HepG2 (cell line): ENCODE data around the gene CADM1. TPM values are rescaled to one million over a fixed set of nuclear protein-coding genes. Genes with fewer than 3 reads are reported as not detected.

ENCODE experiments used
- ATAC-seq: fragments of 200-7000 bp; cut with Tn5 transposase; 3 replicates; pipeline ENCODE4 v1.9.1; 2020; ENCODE audit warnings: mild to moderate bottlenecking, moderate library complexity
- BruUV-seq: library from RNA; stranded (reverse); fragments of 400-500 nt; replicated peaks from 2 replicates; lab custom pipeline; 2021; lab: Mats Ljungman, UMichigan
- CTCF ChIA-PET: fragments of 300-600 bp; formaldehyde crosslinking; extraction: SDS; loops from one replicate; lab custom pipeline; 2021; ENCODE audit warnings: low total read pairs, inconsistent platforms, low intra/inter-chr PET ratio; lab: Yijun Ruan, JAX
- POLR2A ChIA-PET: fragments of 350-600 bp; sonication (Branson Sonifier 250); formaldehyde crosslinking; loops from one replicate; lab custom pipeline; 2020; ENCODE audit warnings: antibody characterized with exemption, inconsistent platforms; lab: Yijun Ruan, JAX
- DNase-seq: peaks from one replicate; pipeline ENCODE4 v3.0.0-alpha.2; 2015; ENCODE audit warnings: low spot score
- FAIRE-seq: peaks from 3 replicates; lab custom pipeline; 2011; peaks lifted over from hg19 to GRCh38; lab: Jason Lieb, UNC
- H2AFZ ChIP-seq: one replicate; pipeline ENCODE4 v1.6.1; 2011; ENCODE audit warnings: low read length, inconsistent platforms
- H3K27ac ChIP-seq: fragments of 300-600 bp; 3 replicates; pipeline ENCODE4 v1.8.0; 2011; ENCODE audit warnings: mixed run types, mild to moderate bottlenecking, mixed read lengths, low read length, inconsistent platforms; ENCODE audit not compliant: insufficient read depth; ENCODE audit errors: extremely low read length
- H3K27me3 ChIP-seq, 2 experiments: fragments of 200-600 bp in 1 of 2; 2 replicates in 1 of 2; 3 replicates in 1 of 2; pipeline versions ENCODE4 v1.6.0 to v1.8.0; 2011; ENCODE audit warnings: low read length in 2 of 2, mild to moderate bottlenecking in 2 of 2, moderate library complexity in 2 of 2, inconsistent platforms in 1 of 2; ENCODE audit not compliant: insufficient read depth in 2 of 2, control insufficient read depth in 1 of 2
- H3K36me3 ChIP-seq, 2 experiments: fragments of 200-600 bp in 1 of 2; replicated peaks in 1 of 2; 2 replicates in 1 of 2; 3 replicates in 1 of 2; pipeline versions ENCODE4 v1.5.1 to v1.8.0; 2011; ENCODE audit warnings: low read length in 2 of 2, inconsistent platforms in 1 of 2; ENCODE audit not compliant: insufficient read depth in 2 of 2, control insufficient read depth in 1 of 2
- H3K4me1 ChIP-seq: 2 replicates; pipeline ENCODE4 v1.5.1; 2012; ENCODE audit warnings: low read length, inconsistent platforms; ENCODE audit not compliant: insufficient read depth
- H3K4me2 ChIP-seq: 2 replicates; pipeline ENCODE4 v1.6.0; 2011; ENCODE audit warnings: low read depth, low read length, inconsistent platforms
- H3K4me3 ChIP-seq, 3 experiments: fragments of 200-600 bp in 1 of 3; sonication (generic), shearing (Covaris generic) in 1 of 3; replicated peaks in 1 of 3; 2 replicates each; pipeline ENCODE4 v1.5.1; 2011 to 2016; ENCODE audit warnings: low read length in 3 of 3, inconsistent platforms in 2 of 3, low read depth in 2 of 3, mild to moderate bottlenecking in 2 of 3, control low read depth in 1 of 3, mixed read lengths in 1 of 3; ENCODE audit not compliant: insufficient read depth in 1 of 3
- H3K79me2 ChIP-seq: one replicate; pipeline ENCODE4 v1.6.1; 2011; ENCODE audit warnings: low read length, inconsistent platforms; ENCODE audit not compliant: insufficient read depth
- H3K9ac ChIP-seq: 2 replicates; pipeline ENCODE4 v1.6.0; 2011; ENCODE audit warnings: mild to moderate bottlenecking, low read depth, low read length, inconsistent platforms; ENCODE audit not compliant: insufficient read depth
- H3K9me3 ChIP-seq: 2 replicates; pipeline ENCODE4 v1.5.1; 2012; ENCODE audit warnings: mild to moderate bottlenecking, low read length
- H4K20me1 ChIP-seq: 2 replicates; pipeline ENCODE4 v1.6.0; 2011; ENCODE audit warnings: inconsistent platforms, mild to moderate bottlenecking, low read length, moderate library complexity; ENCODE audit not compliant: insufficient read depth
- DZIP1 ChIP-seq: sonication (generic); formaldehyde crosslinking; IDR thresholded peaks from 2 replicates; pipeline ENCODE4 v1.5.0; 2020; ENCODE audit warnings: mild to moderate bottlenecking, missing genetic modification reagents
- GZF1 ChIP-seq: sonication (generic); formaldehyde crosslinking; IDR thresholded peaks from 2 replicates; pipeline ENCODE4 v1.5.1; 2020; ENCODE audit warnings: mild to moderate bottlenecking, missing genetic modification reagents
- KDM2A ChIP-seq: sonication (generic); formaldehyde crosslinking; IDR thresholded peaks from 2 replicates; pipeline ENCODE4 v1.4.0; 2020; ENCODE audit warnings: low read depth, missing genetic modification reagents, borderline replicate concordance
- KLF16 ChIP-seq, 2 experiments: sonication (generic) in 1 of 2; formaldehyde crosslinking in 1 of 2; IDR thresholded peaks; 2 replicates each; pipeline versions ENCODE4 v1.6.1 to v1.8.0; 2016 to 2023; ENCODE audit warnings: missing genetic modification reagents in 2 of 2, missing compliant biosample characterization in 1 of 2
- MEF2D ChIP-seq: sonication (generic); formaldehyde crosslinking; IDR thresholded peaks from 2 replicates; pipeline ENCODE4 v1.5.1; 2020; ENCODE audit warnings: mild to moderate bottlenecking, missing genetic modification reagents
- POLR2A ChIP-seq, 2 experiments: IDR thresholded peaks; 2 replicates each; pipeline ENCODE4 v1.6.1; 2011; ENCODE audit warnings: low read depth in 2 of 2, low read length in 2 of 2, mild to moderate bottlenecking in 1 of 2, moderate library complexity in 1 of 2; ENCODE audit not compliant: insufficient read depth in 1 of 2
- RBAK ChIP-seq: sonication (generic); formaldehyde crosslinking; IDR thresholded peaks from 2 replicates; pipeline ENCODE4 v1.5.1; 2020; ENCODE audit warnings: mild to moderate bottlenecking, missing genetic modification reagents
- RELA ChIP-seq: sonication (generic); formaldehyde crosslinking; IDR thresholded peaks from 2 replicates; pipeline ENCODE4 v1.4.0; 2020; ENCODE audit warnings: missing genetic modification reagents
- RXRB ChIP-seq: IDR thresholded peaks from 2 replicates; pipeline ENCODE4 v1.6.1; 2016; ENCODE audit warnings: borderline replicate concordance, missing genetic modification reagents, missing compliant biosample characterization
- TRIM24 ChIP-seq: sonication (generic); formaldehyde crosslinking; IDR thresholded peaks from 2 replicates; pipeline ENCODE4 v1.8.0; 2022; ENCODE audit warnings: mild to moderate bottlenecking, missing genetic modification reagents
- USF2 ChIP-seq, 2 experiments: sonication (generic) in 1 of 2; formaldehyde crosslinking in 1 of 2; IDR thresholded peaks; 2 replicates each; pipeline versions ENCODE4 v1.5.1 to v1.6.1; 2011 to 2020; ENCODE audit warnings: borderline replicate concordance in 1 of 2, low read depth in 1 of 2, low read length in 1 of 2, mild to moderate bottlenecking in 1 of 2, missing genetic modification reagents in 1 of 2, moderate library complexity in 1 of 2
- ZNF143 ChIP-seq: sonication (generic); formaldehyde crosslinking; IDR thresholded peaks from 2 replicates; pipeline ENCODE4 v1.4.0; 2020; ENCODE audit warnings: missing genetic modification reagents
- ZNF331 ChIP-seq: sonication (generic); formaldehyde crosslinking; IDR thresholded peaks from 2 replicates; pipeline ENCODE4 v1.4.0; 2020; ENCODE audit warnings: missing genetic modification reagents
- ZNF605 ChIP-seq: sonication (generic); formaldehyde crosslinking; IDR thresholded peaks from 2 replicates; pipeline ENCODE4 v1.8.0; 2022; ENCODE audit warnings: mild to moderate bottlenecking, missing genetic modification reagents
- ZNF724P ChIP-seq: sonication (generic); formaldehyde crosslinking; IDR thresholded peaks from 2 replicates; pipeline ENCODE4 v1.8.0; 2022; ENCODE audit warnings: missing genetic modification reagents, borderline replicate concordance
- ZNF790 ChIP-seq: sonication (generic); formaldehyde crosslinking; IDR thresholded peaks from 2 replicates; pipeline ENCODE4 v1.8.0; 2022; ENCODE audit warnings: missing genetic modification reagents, mild to moderate bottlenecking, borderline replicate concordance
- WGBS: methylation state at CpG from one replicate; pipeline ENCODE4 v1.1.6; 2017; ENCODE audit warnings: low lambda C conversion rate; 5-methylcytosine and 5-hydroxymethylcytosine counted together
- in situ Hi-C: cut with HindIII; loops from 2 replicates; pipeline ENCODE4 v1.10.0; 2017; ENCODE audit warnings: low pct_unique_long_range_greater_than_20kb; ENCODE audit not compliant: extremely low pct_ligation_motif_present
- intact Hi-C: fragments of 100-400 bp; cut with micrococcal nuclease; formaldehyde crosslinking; loops from one replicate; pipeline ENCODE4 v1.10.0; 2022; ENCODE audit not compliant: unreplicated experiment
- polyA plus RNA-seq, 8 experiments: library from polyadenylated mRNA; depleted of rRNA in 3 of 8; stranded (reverse) in 7 of 8; unstranded in 1 of 8; fragments of >200 nt; fragmentation: Illumina TruSeq in 4 of 8; extraction: Trizol in 4 of 8; gene quantifications; 2 replicates each; pipeline versions ENCODE4 v1.2.1 to v1.2.3, GENCODE V29; 2011 to 2016; ENCODE audit warnings: low read depth in 4 of 8, missing spikeins in 1 of 8, mixed read lengths in 1 of 8; ENCODE audit not compliant: insufficient read depth in 1 of 8
- total RNA-seq, 5 experiments: library from RNA; depleted of rRNA; stranded (reverse); fragments of >200 nt; fragmentation: Illumina TruSeq; extraction: Trizol; gene quantifications; 2 replicates each; pipeline ENCODE4 v1.2.3, GENCODE V29; 2016; ENCODE audit warnings: low read depth in 1 of 5
- TF ChIP-seq, protein P1 (sequence below): fragments of 450-650 bp; IDR thresholded peaks from 2 replicates; pipeline ENCODE4 v1.6.1; 2016

The CADM1 gene
- total and polyA plus RNA-seq, 2 of the 13 experiments (the other 11 are each of a cell fraction or from before 2014, with no cell fraction given), result 71.3 to 122 TPM

DNA sequence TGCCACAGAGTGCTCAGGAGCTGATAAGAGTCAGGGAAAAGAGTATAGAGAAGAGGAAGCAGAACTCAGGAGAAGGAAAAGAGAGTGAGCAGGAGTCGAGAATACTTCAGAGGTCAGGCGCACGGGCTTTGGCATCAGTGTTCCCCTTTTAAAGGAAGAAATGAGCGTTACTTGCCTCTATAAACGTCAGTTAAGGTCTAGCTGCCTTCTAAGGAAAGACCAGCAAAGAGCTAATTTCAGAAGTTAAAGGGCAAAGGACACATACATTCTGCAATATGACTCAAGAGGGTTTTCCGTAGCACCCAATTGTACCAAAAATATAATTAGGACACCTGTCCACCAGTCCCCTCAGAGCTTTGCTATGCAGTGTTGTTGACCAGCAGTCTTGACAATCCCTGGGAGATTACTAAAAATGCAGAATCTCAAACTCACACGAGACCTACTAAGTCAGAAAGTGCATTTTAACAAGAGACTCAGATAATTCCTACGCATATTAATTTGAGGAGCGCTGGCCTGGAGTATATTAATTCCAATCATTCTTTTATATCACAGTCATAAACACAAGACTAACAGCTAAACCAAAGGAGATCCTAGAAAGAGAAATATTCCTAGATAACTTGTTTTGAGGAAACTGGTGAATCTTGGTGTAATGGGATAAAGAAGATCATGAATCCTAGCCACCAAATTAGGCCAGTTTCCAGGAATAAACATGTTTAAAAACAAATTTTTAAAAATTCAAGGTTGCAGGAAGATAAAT is 249.0 kb downstream of the CADM1 start:
- TF ChIP-seq ZNF790 (CRISPR knock-in tag) (no peak), GZF1 (CRISPR knock-in tag) (no peak), RBAK (no peak), ZNF724P (CRISPR knock-in tag) (no peak), ZNF605 (CRISPR knock-in tag) (no peak), KLF16 (CRISPR knock-in tag; IDR thresholded peaks at IDR 0.05) (no peak), RELA (CRISPR knock-in tag) (no peak), KDM2A (CRISPR knock-in tag) (no peak), USF2 (IDR thresholded peaks at IDR 0.05; ENCODE audit: low read depth, low read length) (no peak), USF2 (CRISPR knock-in tag; IDR thresholded peaks at IDR 0.05; ENCODE audit: borderline replicate concordance) (no peak), POLR2A (IDR thresholded peaks at IDR 0.05; ENCODE audit: insufficient read depth in 1 of 2, low read depth in 2 of 2, low read length in 2 of 2) (no peak), DZIP1 (CRISPR knock-in tag) (no peak), ZNF143 (CRISPR knock-in tag) (no peak), ZNF331 (CRISPR knock-in tag) (no peak), RXRB (no peak), MEF2D (CRISPR knock-in tag) (no peak), TRIM24 (CRISPR knock-in tag) (no peak)
- TF ChIP-seq, protein P1, sequence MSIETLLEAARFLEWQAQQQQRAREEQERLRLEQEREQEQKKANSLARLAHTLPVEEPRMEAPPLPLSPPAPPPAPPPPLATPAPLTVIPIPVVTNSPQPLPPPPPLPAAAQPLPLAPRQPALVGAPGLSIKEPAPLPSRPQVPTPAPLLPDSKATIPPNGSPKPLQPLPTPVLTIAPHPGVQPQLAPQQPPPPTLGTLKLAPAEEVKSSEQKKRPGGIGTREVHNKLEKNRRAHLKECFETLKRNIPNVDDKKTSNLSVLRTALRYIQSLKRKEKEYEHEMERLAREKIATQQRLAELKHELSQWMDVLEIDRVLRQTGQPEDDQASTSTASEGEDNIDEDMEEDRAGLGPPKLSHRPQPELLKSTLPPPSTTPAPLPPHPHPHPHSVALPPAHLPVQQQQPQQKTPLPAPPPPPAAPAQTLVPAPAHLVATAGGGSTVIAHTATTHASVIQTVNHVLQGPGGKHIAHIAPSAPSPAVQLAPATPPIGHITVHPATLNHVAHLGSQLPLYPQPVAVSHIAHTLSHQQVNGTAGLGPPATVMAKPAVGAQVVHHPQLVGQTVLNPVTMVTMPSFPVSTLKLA, result no peak
- Histone ChIP-seq H2AFZ (no peak overlapping the region), H3K9me3 (no peaks in the 10 kb centered on the region), H3K9ac (no peak overlapping the region), H3K4me3 (no peak overlapping the region), H3K27ac (no peak overlapping the region), H3K4me1 (no peaks in the 10 kb centered on the region), H3K27me3 (no peaks in the 10 kb centered on the region), H3K36me3 (no peaks in the 10 kb centered on the region), H4K20me1 (0 out of 2 replicates have a peak, but pooled peaks cover 3% of the 10 kb centered on the region), H3K4me2 (no peak overlapping the region), H3K79me2 (no peaks in the 10 kb centered on the region)
- no peak for FAIRE-seq
- 86% methylated on average over 9 of the region's 9 CpGs for WGBS
- no peak for ATAC-seq
- ChIA-PET POLR2A (no interaction called here), CTCF (no interaction called here)
- intact Hi-C loops, result loop anchor here (5.0 kb wide), 1 partner anchor 422 kb away; no protein-coding TSS in a partner anchor
- in situ Hi-C loops, result no loop called here
- BruUV-seq, result no TSS peak
- no peak for DNase-seq
